Erythroblast (primary cell): ENCODE results near the gene C1QTNF4.

ENCODE experiments used
- GATA1 ChIP-seq: IDR thresholded peaks from 2 replicates; pipeline ENCODE4 v1.6.1; 2011; ENCODE audit warnings: low read depth, mild to moderate bottlenecking, control low read depth, low read length, moderate library complexity
- POLR2A ChIP-seq: IDR thresholded peaks from 2 replicates; pipeline ENCODE4 v1.6.1; 2011; ENCODE audit warnings: mild to moderate bottlenecking, low read length

DNA sequence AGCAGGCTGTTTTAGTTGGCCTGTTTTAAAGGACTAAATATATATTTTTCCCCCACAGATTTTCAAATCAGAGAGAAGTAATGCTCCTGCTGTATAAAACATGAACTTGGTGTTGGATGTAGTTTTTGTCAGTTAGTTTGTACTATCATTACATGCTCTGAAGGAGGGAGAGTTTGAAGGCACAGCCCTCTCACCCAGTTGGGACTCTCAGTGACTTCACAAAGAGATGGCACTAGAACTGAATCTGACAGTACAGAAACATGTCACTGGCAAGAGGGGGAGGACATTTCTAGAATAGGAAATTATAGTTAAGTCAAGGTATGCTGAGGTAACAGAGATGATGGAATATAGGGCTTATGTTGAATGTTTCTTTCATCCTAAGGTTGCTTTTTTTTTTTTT, 21.0 kb upstream of the C1QTNF4 start:
- no peak for TF ChIP-seq POLR2A
- TF ChIP-seq GATA1 = no peak
